Fibroblast of villous mesenchyme (primary cell): Measurements from ENCODE around the gene SLC12A6. TPM values are rescaled to one million over a fixed set of nuclear protein-coding genes. Genes with fewer than 3 reads are reported as not detected.
A peak's percentile ranks its signal among the peaks of the same experiment; 100 is the strongest.

Source experiments
- DNase-seq: peaks from one replicate; pipeline ENCODE4 v3.0.0-alpha.2; 2010; ENCODE audit warnings: low read depth
- H3K4me3 ChIP-seq: 2 replicates; pipeline ENCODE4 v1.5.1; 2011; ENCODE audit warnings: low read depth, mild to moderate bottlenecking, low read length
- CTCF ChIP-seq: IDR thresholded peaks from 2 replicates; pipeline ENCODE4 v1.5.1; 2012; ENCODE audit warnings: low read depth, mild to moderate bottlenecking, low read length; ENCODE audit not compliant: insufficient read depth
- total RNA-seq: library from RNA; depleted of rRNA; stranded (reverse); fragments of >200 nt; gene quantifications from 2 replicates; pipeline ENCODE4 v1.2.3, GENCODE V29; 2012

SLC12A6 gene
- total RNA-seq, 1 donor = 12.5 TPM

- no peak for TF ChIP-seq CTCF
- peak; percentile 81 for DNase-seq
Observed at GRCh38 chr15:34318277-34319079, 19.1 kb downstream of the SLC12A6 start.

GRCh38 chr15:34314491-34315490 lies 22.8 kb downstream of the SLC12A6 start:
- TF ChIP-seq CTCF = no peak
- H3K4me3 ChIP-seq = no peak overlapping the region
- DNase-seq = peak; percentile 26

More at GRCh38 chr15:34318277-34319079, 19.1 kb downstream of the SLC12A6 start:
- H3K4me3 ChIP-seq = peak overlapping the region; percentile 57

GRCh38 chr15:34311563-34311962 lies 26.0 kb downstream of the SLC12A6 start:
- no peak overlapping the region for H3K4me3 ChIP-seq
- no peak for DNase-seq
- TF ChIP-seq CTCF = no peak

- TF ChIP-seq CTCF = no peak
- H3K4me3 ChIP-seq = no peak overlapping the region
- DNase-seq = peak; percentile 55
Observed at GRCh38 chr15:34304613-34305012, 33.0 kb downstream of the SLC12A6 start.

GRCh38 chr15:34301058-34301457 lies 36.5 kb downstream of the SLC12A6 start:
- no peak for DNase-seq
- TF ChIP-seq CTCF = no peak
- H3K4me3 ChIP-seq = no peak overlapping the region

GRCh38 chr15:34297059-34297458 lies 40.5 kb downstream of the SLC12A6 start:
- peak; percentile 15 for DNase-seq
- H3K4me3 ChIP-seq = no peak overlapping the region
- TF ChIP-seq CTCF = no peak
